ENCODE data around the gene MIDN.

The MIDN gene

DNA sequence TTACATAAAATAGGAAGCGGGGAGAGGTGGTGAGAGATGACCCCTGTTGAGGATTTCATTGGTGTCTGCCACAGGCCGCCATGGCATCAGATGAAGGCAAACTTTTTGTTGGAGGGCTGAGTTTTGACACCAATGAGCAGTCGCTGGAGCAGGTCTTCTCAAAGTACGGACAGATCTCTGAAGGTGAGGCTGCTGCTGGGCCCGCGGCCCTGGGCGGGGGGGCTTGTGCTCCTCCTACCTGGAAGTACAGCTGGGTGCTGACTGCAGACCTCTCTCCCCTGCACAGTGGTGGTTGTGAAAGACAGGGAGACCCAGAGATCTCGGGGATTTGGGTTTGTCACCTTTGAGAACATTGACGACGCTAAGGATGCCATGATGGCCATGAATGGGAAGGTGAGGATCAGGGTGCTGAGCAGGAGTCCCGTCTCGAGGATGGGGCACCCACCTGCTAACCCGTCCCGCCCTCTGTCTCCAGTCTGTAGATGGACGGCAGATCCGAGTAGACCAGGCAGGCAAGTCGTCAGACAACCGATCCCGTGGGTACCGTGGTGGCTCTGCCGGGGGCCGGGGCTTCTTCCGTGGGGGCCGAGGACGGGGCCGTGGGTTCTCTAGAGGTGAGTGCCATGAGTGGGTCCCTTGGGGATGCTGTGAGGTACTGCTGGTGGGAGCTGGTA lies 22.6 kb downstream of the MIDN start:
- DNase-seq, result no peak

- no peak for DNase-seq
Observed at GRCh38 chr19:1271528-1272422, 23.4 kb downstream of the MIDN start.

GRCh38 chr19:1272423-1273262 lies 24.3 kb downstream of the MIDN start:
- DNase-seq, result no peak

DNA sequence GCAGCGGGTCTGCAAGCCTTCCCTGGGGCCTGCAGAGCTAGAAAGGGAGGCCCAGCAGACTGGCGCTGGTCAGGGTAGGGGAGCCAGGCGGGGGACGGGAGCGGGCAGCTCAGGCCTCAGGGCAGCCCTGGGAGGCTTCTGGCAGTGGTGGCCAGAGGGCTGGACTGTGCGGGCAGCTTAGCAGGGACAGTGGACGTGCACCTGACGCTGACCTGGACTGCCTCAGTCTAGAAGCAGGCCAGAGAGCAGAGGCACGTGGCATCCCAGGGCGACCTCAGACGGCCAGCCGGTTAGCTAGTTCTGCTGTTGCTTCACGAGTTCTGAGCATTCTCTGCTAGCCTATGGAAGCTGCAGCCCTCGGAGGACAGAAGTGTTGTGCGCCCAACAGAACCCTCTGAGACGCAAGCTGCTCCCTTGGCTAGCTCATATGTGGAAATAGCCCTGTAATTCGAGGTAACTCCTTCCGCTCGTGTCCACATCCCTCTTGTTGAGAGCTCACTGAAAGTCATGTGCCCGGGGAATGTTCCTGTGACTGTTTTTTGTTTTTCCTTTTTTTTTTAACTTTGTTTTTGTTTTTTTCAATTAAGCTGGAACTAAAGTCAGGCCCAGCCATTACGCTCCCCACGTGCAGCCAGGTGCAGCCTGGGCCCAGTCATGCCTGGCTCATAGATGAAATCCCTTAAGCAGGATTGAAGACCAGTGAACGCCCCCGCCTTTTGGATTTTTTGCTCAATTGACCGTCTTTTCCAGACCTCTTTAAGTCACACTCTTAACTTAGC lies 25.1 kb downstream of the MIDN start:
- no peak for DNase-seq

DNA sequence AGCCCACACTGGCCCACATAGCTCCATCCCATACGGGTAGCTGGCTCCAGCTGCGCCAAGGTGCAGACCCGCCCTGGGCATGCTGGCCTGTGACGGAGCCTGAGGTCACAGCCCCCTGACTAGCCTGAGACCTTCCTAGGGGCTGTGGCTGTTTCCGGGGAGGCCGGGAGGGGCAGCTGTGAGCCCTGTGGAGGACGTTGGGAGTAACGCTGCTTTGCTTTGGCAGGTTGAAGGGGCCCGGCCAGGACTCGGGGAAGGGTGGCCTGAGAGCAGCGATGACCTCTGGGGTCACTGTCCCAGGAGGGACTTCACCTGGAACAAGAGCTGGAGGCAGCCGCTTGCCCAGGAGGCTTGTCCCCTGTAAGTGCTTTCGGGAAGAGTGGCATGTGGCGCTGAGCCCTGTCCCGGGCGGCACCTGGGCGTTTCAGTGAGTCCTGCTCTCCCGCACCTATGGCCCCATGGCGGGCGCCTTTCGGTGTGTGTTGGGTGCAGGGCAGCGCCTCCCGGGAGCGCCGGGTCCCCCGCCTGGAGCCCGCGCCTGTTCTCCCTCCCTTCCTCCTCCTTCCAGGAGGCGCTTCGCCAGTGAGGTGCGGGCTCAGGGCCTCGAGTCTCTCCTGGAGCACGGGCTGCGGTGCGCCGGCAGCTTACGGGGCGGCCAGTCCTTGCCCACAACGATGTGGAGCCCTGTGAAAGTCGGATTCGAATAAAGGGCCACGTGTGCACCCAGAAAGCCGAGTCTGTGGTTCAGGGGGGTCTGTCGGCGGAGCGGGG lies 25.9 kb downstream of the MIDN start:
- no peak for DNase-seq

- no peak for DNase-seq
Observed at GRCh38 chr19:1274852-1275259, 26.5 kb downstream of the MIDN start.

DNA sequence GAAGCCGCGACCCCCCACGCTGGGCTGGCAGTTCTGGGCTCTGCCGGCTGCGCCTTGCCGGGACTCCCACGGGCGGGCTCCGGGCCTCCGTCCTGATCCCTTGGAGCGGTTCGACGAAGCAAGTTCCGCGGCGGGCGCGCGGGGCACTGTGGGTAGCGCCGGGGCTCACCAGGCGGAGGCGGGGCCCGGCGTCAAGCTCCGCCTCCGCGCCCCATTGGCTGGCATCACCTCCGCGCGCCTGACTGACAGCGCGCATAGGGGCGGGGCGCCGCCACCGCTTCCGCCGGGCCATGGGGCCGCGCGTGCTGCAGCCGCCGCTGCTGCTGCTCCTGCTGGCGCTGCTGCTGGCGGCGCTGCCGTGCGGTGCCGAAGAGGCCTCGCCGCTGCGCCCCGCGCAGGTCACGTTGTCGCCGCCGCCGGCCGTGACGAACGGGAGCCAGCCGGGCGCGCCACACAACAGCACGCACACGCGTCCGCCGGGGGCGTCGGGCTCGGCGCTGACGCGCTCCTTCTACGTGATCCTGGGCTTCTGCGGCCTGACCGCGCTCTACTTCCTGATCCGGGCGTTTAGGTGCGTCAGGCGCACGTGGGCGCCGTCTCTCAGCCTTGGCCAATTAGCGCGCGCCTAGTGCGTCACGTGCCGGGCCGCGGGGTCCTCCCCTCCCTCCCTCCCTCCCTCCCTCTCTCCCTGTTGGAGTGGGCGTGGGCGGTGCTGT lies 27.0 kb downstream of the MIDN start, which contains the start of gene FAM174C:
Gene FAM174C, plus strand, starts transcription at position 271 of the 716 bp plus-strand sequence. Its CDS starts 20 bp downstream, at position 291.
- peak; percentile 97 for DNase-seq

DNA sequence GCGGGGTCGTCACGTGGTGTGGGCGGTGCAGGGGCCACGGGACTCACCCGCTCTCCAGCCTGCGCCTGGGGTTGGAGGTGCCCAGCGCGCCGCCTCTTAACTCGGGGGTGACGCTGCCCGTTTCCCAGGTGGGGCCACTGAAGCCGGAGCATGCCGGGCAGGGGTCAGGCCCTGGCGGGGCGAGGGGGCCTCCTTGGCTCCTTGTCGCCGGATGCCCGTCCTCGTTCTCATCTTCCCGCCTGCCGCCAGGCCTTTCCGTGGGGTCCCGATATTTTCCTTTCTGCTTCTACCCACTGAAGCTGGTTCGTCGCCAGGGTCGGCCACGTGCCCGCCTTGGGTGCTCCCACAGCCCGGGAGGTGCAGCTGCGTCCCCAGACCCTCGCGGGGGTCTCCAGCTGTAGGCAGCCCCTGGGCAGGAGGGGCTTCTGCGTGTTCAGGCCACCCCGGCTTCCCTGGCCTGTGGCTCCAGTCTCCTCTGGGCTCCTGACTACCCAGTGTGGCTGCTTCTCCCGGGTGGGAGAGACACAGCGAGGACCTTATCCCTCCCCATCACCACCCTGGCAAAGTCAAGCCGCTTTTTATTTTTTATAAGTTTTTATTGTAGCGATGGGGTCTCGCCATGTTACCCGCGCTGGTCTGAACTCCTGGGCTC lies 27.7 kb downstream of the MIDN start:
- no peak for DNase-seq

GRCh38 chr19:1276628-1277022 lies 28.2 kb downstream of the MIDN start:
- DNase-seq, result no peak

DNA sequence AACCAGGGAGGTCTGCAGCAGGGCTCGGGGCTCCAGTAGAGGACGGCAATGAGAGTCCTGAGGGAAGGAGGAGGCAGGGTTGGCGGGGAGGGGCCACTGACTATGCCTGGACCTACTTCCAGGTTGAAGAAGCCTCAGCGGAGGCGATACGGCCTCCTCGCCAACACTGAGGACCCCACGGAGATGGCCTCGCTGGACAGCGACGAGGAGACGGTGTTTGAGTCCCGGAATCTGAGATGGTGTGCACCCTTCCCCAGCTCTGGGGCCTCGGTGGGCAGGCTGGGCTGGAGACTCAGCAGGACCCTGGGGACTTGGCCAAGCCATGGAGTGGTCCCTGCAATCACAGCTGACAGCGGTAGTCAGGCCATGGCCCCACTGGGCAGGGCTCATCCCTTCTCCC lies 28.7 kb downstream of the MIDN start:
- no peak for DNase-seq

DNA sequence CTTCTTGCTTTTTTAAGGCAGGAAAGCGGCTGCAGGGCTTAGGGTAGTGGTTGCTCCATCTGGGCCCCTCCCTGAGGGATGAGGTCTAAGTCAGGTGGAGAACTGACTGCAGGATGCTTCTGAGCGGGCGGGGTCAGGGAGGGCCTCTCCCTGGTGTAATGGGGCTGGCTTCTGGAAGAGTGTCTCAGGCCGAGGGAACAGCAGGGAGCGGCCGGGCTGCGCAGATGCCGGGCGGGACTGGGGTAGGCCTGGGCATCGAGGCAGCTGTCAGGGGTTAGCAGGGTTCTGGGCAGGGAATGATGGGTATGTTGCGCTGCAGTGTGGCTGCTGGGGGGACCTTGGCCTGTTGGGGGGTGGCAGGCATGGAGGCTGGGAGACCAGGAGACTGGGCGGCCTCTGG lies 29.7 kb downstream of the MIDN start:
- DNase-seq, result no peak

GRCh38 chr19:1278713-1279660 lies 30.6 kb downstream of the MIDN start:
- DNase-seq, result no peak

GRCh38 chr19:1279782-1280341 lies 31.5 kb downstream of the MIDN start:
- peak; percentile 90 for DNase-seq

DNA sequence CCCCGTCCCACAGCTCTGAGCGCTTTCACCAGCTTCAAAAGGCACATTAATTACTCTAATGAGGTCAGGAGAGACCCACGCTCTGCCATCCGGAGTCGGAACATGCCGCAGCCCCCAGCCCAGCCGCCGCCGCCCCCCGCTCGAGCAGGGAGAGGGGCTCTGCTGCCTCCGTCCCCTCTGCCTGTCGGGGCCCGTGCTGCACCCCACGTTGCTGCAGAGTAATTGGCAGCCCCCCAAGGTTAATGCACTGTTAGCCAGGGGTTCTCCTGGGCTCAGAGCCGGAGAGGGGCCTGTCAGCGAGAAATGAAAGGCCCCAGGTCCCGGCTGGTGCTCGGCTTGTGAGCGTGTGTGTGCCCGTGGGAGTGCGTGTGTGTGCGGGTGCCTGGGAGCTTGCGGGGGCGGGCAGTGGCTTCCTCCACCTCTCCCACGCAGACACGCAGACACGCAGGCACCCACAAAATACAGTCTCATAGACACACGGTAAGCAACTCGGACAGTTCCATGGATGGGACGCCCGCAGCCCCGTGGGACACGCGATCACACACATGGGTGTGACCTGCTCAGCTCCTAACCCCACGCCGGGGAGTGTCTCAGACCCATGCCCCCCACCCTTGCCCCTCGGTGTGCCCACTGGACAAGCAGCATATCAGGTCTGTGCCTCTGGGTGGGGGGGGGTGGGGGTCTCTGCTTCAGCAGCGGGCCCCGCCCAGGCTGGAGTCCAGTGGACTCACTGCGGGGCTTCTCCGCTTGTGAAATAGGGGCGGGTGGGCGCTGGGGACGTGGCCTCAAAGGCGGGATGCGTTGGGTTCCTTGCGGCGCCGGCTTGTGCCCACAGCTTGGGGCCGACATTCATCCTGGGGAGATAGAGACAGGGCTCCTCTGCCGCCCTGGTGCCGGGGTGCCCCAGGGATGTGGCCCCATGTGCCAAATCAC lies 32.5 kb downstream of the MIDN start:
- no peak for DNase-seq

- DNase-seq, result no peak
Observed at GRCh38 chr19:1281569-1282287, 33.3 kb downstream of the MIDN start.

DNA sequence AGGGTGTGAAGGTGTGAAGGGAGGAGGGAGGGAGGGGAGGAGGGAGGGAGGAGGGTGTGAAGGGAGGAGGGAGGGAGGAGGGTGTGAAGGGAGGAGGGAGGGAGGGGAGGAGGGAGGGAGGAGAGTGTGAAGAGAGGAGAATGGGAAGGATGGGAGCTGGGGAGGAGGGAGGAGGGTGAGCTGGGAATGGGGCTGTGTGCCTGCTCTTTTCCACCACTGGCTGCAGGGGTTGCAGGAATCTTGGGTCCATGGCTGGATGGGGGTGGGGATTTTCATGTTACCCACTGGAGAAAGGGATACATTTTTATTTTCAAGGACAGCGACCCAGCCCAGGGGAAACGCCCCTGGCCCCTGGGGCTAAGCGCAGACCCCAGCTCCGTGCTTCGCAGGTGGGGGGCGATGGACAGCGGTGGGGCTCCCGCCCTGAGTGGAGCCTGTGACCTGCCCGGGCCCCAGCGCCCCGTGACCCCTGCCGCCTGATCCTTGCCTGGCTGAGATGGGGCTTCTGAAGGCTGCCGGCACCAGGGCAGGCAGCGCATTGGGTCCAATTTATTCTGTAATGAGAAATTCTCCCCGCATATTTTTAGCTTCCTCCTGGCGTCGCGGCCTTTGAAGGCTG lies 34.3 kb downstream of the MIDN start:
- no peak for DNase-seq
